Endothelial cell of umbilical vein (primary cell): ENCODE measurements around the gene AQP7. TPM values are rescaled to one million over a fixed set of nuclear protein-coding genes. Genes with fewer than 3 reads are reported as not detected.

Experiments
- BruUV-seq: library from RNA; stranded (reverse); fragments of 400-500 nt; replicated peaks from 2 replicates; lab custom pipeline; 2021; lab: Mats Ljungman, UMichigan
- CTCF ChIA-PET: fragments of 300-600, 350-600 bp; sonication (Branson Sonifier 250); formaldehyde crosslinking; loops from one replicate; lab custom pipeline; 2021; ENCODE audit warnings: antibody characterized with exemption, inconsistent platforms; lab: Charles Lee
- POLR2A ChIA-PET: fragments of 300-600, 350-600 bp; sonication (Branson Sonifier 250); formaldehyde crosslinking; loops from one replicate; lab custom pipeline; 2021; ENCODE audit warnings: antibody characterized with exemption, inconsistent platforms; lab: Charles Lee
- DNase-seq: peaks from one replicate; pipeline ENCODE4 v3.0.0-alpha.2; 2011; ENCODE audit warnings: low read depth, low spot score
- FAIRE-seq: peaks from 2 replicates; lab custom pipeline; 2011; peaks lifted over from hg19 to GRCh38; lab: Jason Lieb, UNC
- H2AFZ ChIP-seq: 2 replicates; pipeline ENCODE4 v1.6.0; 2012; ENCODE audit warnings: low read depth, low read length, control low read depth, inconsistent platforms
- H3K27ac ChIP-seq: 2 replicates; pipeline ENCODE4 v1.5.1; 2011; ENCODE audit warnings: low read depth, mild to moderate bottlenecking, control low read depth, low read length, moderate library complexity; ENCODE audit not compliant: insufficient read depth
- H3K27me3 ChIP-seq, 2 experiments: 2 replicates each; pipeline versions ENCODE4 v1.6.0 to v1.6.1; 2011; ENCODE audit warnings: low read length in 2 of 2, mixed read lengths in 1 of 2; ENCODE audit not compliant: control insufficient read depth in 2 of 2, insufficient read depth in 2 of 2
- H3K36me3 ChIP-seq, 2 experiments: 2 replicates in 1 of 2; 3 replicates in 1 of 2; pipeline ENCODE4 v1.5.1; 2011; ENCODE audit warnings: low read length in 2 of 2, mild to moderate bottlenecking in 1 of 2, moderate library complexity in 1 of 2; ENCODE audit not compliant: control insufficient read depth in 2 of 2, insufficient read depth in 2 of 2; ENCODE audit errors: extremely low read depth in 1 of 2
- H3K4me1 ChIP-seq: 3 replicates; pipeline ENCODE4 v1.5.1; 2011; ENCODE audit warnings: mild to moderate bottlenecking, low read length; ENCODE audit not compliant: control insufficient read depth, insufficient read depth; ENCODE audit errors: extremely low read depth
- H3K4me2 ChIP-seq: 2 replicates; pipeline ENCODE4 v1.6.1; 2011; ENCODE audit warnings: low read length, control low read depth, mixed read lengths; ENCODE audit not compliant: insufficient read depth
- H3K4me3 ChIP-seq, 3 experiments: fragments of 200-600 bp in 1 of 3; sonication (generic), shearing (Covaris generic) in 1 of 3; replicated peaks in 1 of 3; 2 replicates each; pipeline ENCODE4 v1.5.1; 2011 to 2016; ENCODE audit warnings: control low read depth in 3 of 3, low read length in 3 of 3, mild to moderate bottlenecking in 2 of 3, inconsistent platforms in 1 of 3, low read depth in 1 of 3, moderate library complexity in 1 of 3; ENCODE audit not compliant: insufficient read depth in 1 of 3
- H3K79me2 ChIP-seq: 2 replicates; pipeline ENCODE4 v1.6.0; 2012; ENCODE audit warnings: low read length, inconsistent platforms; ENCODE audit not compliant: control insufficient read depth, insufficient read depth
- H3K9ac ChIP-seq: replicated peaks from 2 replicates; pipeline ENCODE3; 2011; ENCODE audit warnings: low read length, control low read depth; ENCODE audit not compliant: insufficient read depth; ENCODE audit errors: extremely low read depth
- H3K9me1 ChIP-seq: replicated peaks from 3 replicates; pipeline ENCODE4 v1.6.0; 2011; ENCODE audit warnings: mild to moderate bottlenecking, low read length; ENCODE audit not compliant: control insufficient read depth, insufficient read depth; ENCODE audit errors: extremely low read depth
- H3K9me3 ChIP-seq: replicated peaks from 2 replicates; pipeline ENCODE4 v1.5.1; 2012; ENCODE audit warnings: low read length, inconsistent platforms; ENCODE audit not compliant: control insufficient read depth, insufficient read depth
- H4K20me1 ChIP-seq: replicated peaks from 2 replicates; pipeline ENCODE3; 2011; ENCODE audit warnings: mild to moderate bottlenecking, low read length; ENCODE audit not compliant: control insufficient read depth, insufficient read depth; ENCODE audit errors: extremely low read depth
- CTCF ChIP-seq, 2 donors: IDR thresholded peaks; 1 replicate in 1 of 2; 2 replicates in 1 of 2; pipeline ENCODE4 v1.5.1; 2011; ENCODE audit warnings: low read length in 2 of 2, mild to moderate bottlenecking in 2 of 2, moderate library complexity in 2 of 2, control low read depth in 1 of 2, inconsistent platforms in 1 of 2, low read depth in 1 of 2; ENCODE audit not compliant: insufficient read depth in 1 of 2; ENCODE audit errors: extremely low read depth in 1 of 2
- EZH2 ChIP-seq: IDR thresholded peaks from 2 replicates; pipeline ENCODE4 v1.6.1; 2012; ENCODE audit warnings: borderline replicate concordance, low read depth, mild to moderate bottlenecking, moderate library complexity, low read length, inconsistent platforms; ENCODE audit not compliant: severe bottlenecking
- FOS ChIP-seq: IDR thresholded peaks from 2 replicates; pipeline ENCODE4 v1.6.1; 2011; ENCODE audit warnings: mild to moderate bottlenecking, low read length, moderate library complexity, borderline replicate concordance; ENCODE audit not compliant: insufficient read depth
- GATA2 ChIP-seq: IDR thresholded peaks from 2 replicates; pipeline ENCODE4 v1.7.0; 2011; ENCODE audit warnings: low read depth, mild to moderate bottlenecking, moderate library complexity, mixed read lengths, low read length; ENCODE audit not compliant: insufficient read length, insufficient read depth
- JUN ChIP-seq: IDR thresholded peaks from 2 replicates; pipeline ENCODE4 v1.6.1; 2011; ENCODE audit warnings: borderline replicate concordance, low read depth; ENCODE audit not compliant: insufficient read length, insufficient read depth
- MAX ChIP-seq: IDR thresholded peaks from 2 replicates; pipeline ENCODE4 v1.6.1; 2011; ENCODE audit not compliant: insufficient read depth, insufficient read length
- MYC ChIP-seq: IDR thresholded peaks from one replicate; pipeline ENCODE4 v1.6.1; 2011; ENCODE audit warnings: mild to moderate bottlenecking, low read depth, low read length
- POLR2A ChIP-seq: IDR thresholded peaks from 2 replicates; pipeline ENCODE4 v1.6.1; 2012; ENCODE audit warnings: low read depth, mild to moderate bottlenecking, control low read depth, low read length
- POLR2AphosphoS5 ChIP-seq: IDR thresholded peaks from 2 replicates; pipeline ENCODE4 v1.6.1; 2012; ENCODE audit warnings: low read depth, mild to moderate bottlenecking, control low read depth, low read length, moderate library complexity; ENCODE audit not compliant: insufficient read depth
- dilution Hi-C: fragments of 300-500 bp; cut with MboI; formaldehyde crosslinking; loops from one replicate; pipeline ENCODE4 v1.15.0; 2019; ENCODE audit warnings: low sequenced_read_pairs; ENCODE audit not compliant: extremely low pct_ligation_motif_present
- intact Hi-C: fragments of 100-400 bp; cut with micrococcal nuclease; formaldehyde crosslinking; loops from one replicate; pipeline ENCODE4 v1.10.0; 2022
- polyA plus RNA-seq, 4 experiments: library from polyadenylated mRNA; depleted of rRNA in 3 of 4; stranded (reverse) in 3 of 4; unstranded in 1 of 4; fragments of >200 nt; gene quantifications; 2 replicates each; pipeline versions ENCODE4 v1.2.1 to v1.2.3, GENCODE V29; 2011 to 2012; ENCODE audit warnings: missing spikeins in 1 of 4
- total RNA-seq: library from RNA; stranded (reverse); gene quantifications from 2 replicates; pipeline ENCODE4 v1.2.3, GENCODE V29; 2021

The AQP7 gene
- total and polyA plus RNA-seq, 2 donors (not counting 3 experiments of a cell fraction or from before 2014, with no cell fraction given) = 3.7 TPM; not detected in 1

- Histone ChIP-seq H3K9me3 (no peaks in the 10 kb centered on the region), H3K27ac (no peak overlapping the region), H3K79me2 (no peaks in the 10 kb centered on the region), H3K4me3 (no peak overlapping the region), H3K27me3 (no peaks in the 10 kb centered on the region), H3K9ac (no peak overlapping the region), H3K36me3 (no peaks in the 10 kb centered on the region), H3K4me1 (no peaks in the 10 kb centered on the region), H3K9me1 (no peaks in the 10 kb centered on the region), H3K4me2 (no peak overlapping the region), H4K20me1 (no peaks in the 10 kb centered on the region), H2AFZ (no peak overlapping the region)
- BruUV-seq = no TSS peak
- intact Hi-C loops = no loop called here
- CTCF ChIA-PET = interaction anchor here (1.1 to 3.5 kb wide), 4 partner anchors 22 to 85 kb away, joined by 4 to 20 read pairs (median 8); partner anchors contain the start of gene AQP7
- dilution Hi-C loops = no loop called here
- POLR2A ChIA-PET = no interaction called here
- DNase-seq (no peak), FAIRE-seq (no peak)
- TF ChIP-seq EZH2 = no peak
- TF ChIP-seq CTCF (IDR thresholded peaks at IDR 0.05; ENCODE audit: extremely low read depth in 1 of 2, insufficient read depth in 1 of 2, low read depth in 1 of 2, low read length in 2 of 2) = no peak
- no peak for TF ChIP-seq POLR2AphosphoS5
- TF ChIP-seq JUN = no peak
- no peak for TF ChIP-seq POLR2A
- no peak for TF ChIP-seq GATA2
- no peak for TF ChIP-seq FOS
- TF ChIP-seq MYC = no peak
- TF ChIP-seq MAX = no peak
Measured at GRCh38 chr9:33381231-33381791, 21.1 kb downstream of the AQP7 start.
